WTC11 (cell line): ENCODE results near the gene SPAG9. TPM values are rescaled to one million over a fixed set of nuclear protein-coding genes. Genes with fewer than 3 reads are reported as not detected.

Experiments used
- ATAC-seq: fragments of 200-7000 bp; cut with Tn5 transposase; 2 replicates; pipeline ENCODE4 v1.10.0; 2021; ENCODE audit warnings: mild to moderate bottlenecking, moderate library complexity
- CTCF ChIA-PET: fragments of 300-600 bp; sonication (Branson Sonifier 250); formaldehyde crosslinking; loops from one replicate; lab custom pipeline; 2021; ENCODE audit warnings: antibody characterized with exemption; lab: Charles Lee
- POLR2A ChIA-PET: fragments of 350-600 bp; sonication (Branson Sonifier 250); formaldehyde crosslinking; loops from one replicate; lab custom pipeline; 2021; ENCODE audit warnings: antibody characterized with exemption; lab: Charles Lee
- DNase-seq: peaks from one replicate; pipeline ENCODE4 v3.0.0; 2021; ENCODE audit warnings: low spot score
- H3K27ac Mint-ChIP-seq: 2 replicates; pipeline ENCODE4 v1.8.0; 2021; ENCODE audit warnings: mixed read lengths
- H3K27me3 Mint-ChIP-seq: 2 replicates; pipeline ENCODE4 v1.8.0; 2021; ENCODE audit warnings: low read depth, mild to moderate bottlenecking, moderate library complexity, mixed read lengths
- H3K36me3 Mint-ChIP-seq: 2 replicates; pipeline ENCODE4 v1.8.0; 2021; ENCODE audit warnings: mixed read lengths
- H3K4me1 Mint-ChIP-seq: 2 replicates; pipeline ENCODE4 v1.8.0; 2022; ENCODE audit warnings: mixed read lengths
- H3K4me3 Mint-ChIP-seq: 2 replicates; pipeline ENCODE4 v1.8.0; 2021; ENCODE audit warnings: mild to moderate bottlenecking, moderate library complexity, mixed read lengths
- H3K9me3 Mint-ChIP-seq: 2 replicates; pipeline ENCODE4 v1.8.0; 2021; ENCODE audit warnings: mixed read lengths
- AFF4 ChIP-seq: sonication (generic); formaldehyde crosslinking; IDR thresholded peaks from 2 replicates; pipeline ENCODE4 v1.8.1; 2023; ENCODE audit warnings: mild to moderate bottlenecking, missing genetic modification reagents, borderline replicate concordance
- ARID4B ChIP-seq: sonication (generic); formaldehyde crosslinking; IDR thresholded peaks from 2 replicates; pipeline ENCODE4 v1.8.0; 2023; ENCODE audit warnings: missing genetic modification reagents, mild to moderate bottlenecking, borderline replicate concordance
- ATF3 ChIP-seq: sonication (generic); formaldehyde crosslinking; conservative IDR thresholded peaks from 2 replicates; pipeline ENCODE4 v1.8.1; 2022; ENCODE audit warnings: mild to moderate bottlenecking, missing genetic modification reagents
- CTCF ChIP-seq: fragments of 200-600 bp; IDR thresholded peaks from 2 replicates; pipeline ENCODE4 v1.8.0; 2022; ENCODE audit warnings: antibody characterized with exemption
- E2F5 ChIP-seq: sonication (generic); formaldehyde crosslinking; IDR thresholded peaks from 2 replicates; pipeline ENCODE4 v1.8.1; 2022; ENCODE audit warnings: mild to moderate bottlenecking, moderate library complexity, missing genetic modification reagents
- ESRRA ChIP-seq: sonication (generic); formaldehyde crosslinking; IDR thresholded peaks from 2 replicates; pipeline ENCODE4 v1.8.1; 2022; ENCODE audit warnings: mild to moderate bottlenecking, missing genetic modification reagents, borderline replicate concordance
- ETV6 ChIP-seq: sonication (generic); formaldehyde crosslinking; IDR thresholded peaks from 2 replicates; pipeline ENCODE4 v1.8.1; 2022; ENCODE audit warnings: mild to moderate bottlenecking, missing genetic modification reagents
- FOXK1 ChIP-seq: sonication (generic); formaldehyde crosslinking; IDR thresholded peaks from 2 replicates; pipeline ENCODE4 v1.8.0; 2022; ENCODE audit warnings: mild to moderate bottlenecking, moderate library complexity, missing genetic modification reagents
- FOXP1 ChIP-seq: sonication (generic); formaldehyde crosslinking; IDR thresholded peaks from 2 replicates; pipeline ENCODE4 v1.8.0; 2022; ENCODE audit warnings: missing genetic modification reagents, mild to moderate bottlenecking, moderate library complexity, borderline replicate concordance
- GRHL2 ChIP-seq: fragments of 250-450 bp; sonication (Bioruptor Pico); IDR thresholded peaks from 2 replicates; pipeline ENCODE4 v1.8.0; 2022; ENCODE audit warnings: mild to moderate bottlenecking, moderate library complexity; ENCODE audit not compliant: insufficient replicate concordance, severe bottlenecking
- IRF2 ChIP-seq: sonication (generic); formaldehyde crosslinking; IDR thresholded peaks from 2 replicates; pipeline ENCODE4 v1.8.0; 2022; ENCODE audit warnings: low read depth, missing genetic modification reagents, borderline replicate concordance
- MAX ChIP-seq: sonication (generic); formaldehyde crosslinking; IDR thresholded peaks from 2 replicates; pipeline ENCODE4 v1.8.0; 2022; ENCODE audit warnings: mild to moderate bottlenecking, missing genetic modification reagents
- NR1H2 ChIP-seq: sonication (generic); formaldehyde crosslinking; IDR thresholded peaks from 2 replicates; pipeline ENCODE4 v1.9.0; 2021; ENCODE audit warnings: mild to moderate bottlenecking, moderate library complexity, missing genetic modification reagents
- RELA ChIP-seq: sonication (generic); formaldehyde crosslinking; IDR thresholded peaks from 2 replicates; pipeline ENCODE4 v1.8.1; 2022; ENCODE audit warnings: missing genetic modification reagents, mild to moderate bottlenecking, borderline replicate concordance
- RORB ChIP-seq: fragments of 250-450 bp; sonication (Bioruptor Pico); IDR thresholded peaks from 2 replicates; pipeline ENCODE4 v1.9.0; 2021; ENCODE audit warnings: mild to moderate bottlenecking
- TEAD1 ChIP-seq: sonication (generic); formaldehyde crosslinking; IDR thresholded peaks from 2 replicates; pipeline ENCODE4 v1.8.0; 2022; ENCODE audit warnings: mild to moderate bottlenecking, missing genetic modification reagents
- USF1 ChIP-seq: sonication (generic); formaldehyde crosslinking; IDR thresholded peaks from 2 replicates; pipeline ENCODE4 v1.8.0; 2022; ENCODE audit warnings: mild to moderate bottlenecking, missing genetic modification reagents
- USF2 ChIP-seq: sonication (generic); formaldehyde crosslinking; IDR thresholded peaks from 2 replicates; pipeline ENCODE4 v1.8.1; 2023; ENCODE audit warnings: mild to moderate bottlenecking, missing genetic modification reagents, moderate library complexity
- ZNF396 ChIP-seq: fragments of 250-450 bp; sonication (Bioruptor Pico); IDR thresholded peaks from 2 replicates; pipeline ENCODE4 v1.8.0; 2021; ENCODE audit warnings: mild to moderate bottlenecking, moderate library complexity, borderline replicate concordance
- total RNA-seq: library from RNA; stranded (reverse); gene quantifications from 3 replicates; pipeline ENCODE4 v1.2.3, GENCODE V29; 2021

SPAG9 gene
- total RNA-seq, 1 experiment from 2014 or later: 51.9 TPM

- POLR2A ChIA-PET: interaction anchor here (1.0 to 2.2 kb wide), 5 partner anchors 31 to 255 kb away, joined by 4 to 11 read pairs (median 5); partner anchors contain the start of genes NME1, NME2 and TOB1
- H3K36me3 Mint-ChIP-seq: no peaks in the 10 kb centered on the region
- H3K4me1 Mint-ChIP-seq: peaks cover 27% of the 10 kb centered on the region
- no peaks in the 10 kb centered on the region for H3K9me3 Mint-ChIP-seq
- H3K27me3 Mint-ChIP-seq: no peaks in the 10 kb centered on the region
- ATAC-seq (peak; percentile 16), DNase-seq (peak; percentile 45)
- CTCF ChIA-PET: interaction anchor here (1.0 to 2.3 kb wide), 4 partner anchors 32 to 121 kb away, joined by 3 to 23 read pairs (median 4); partner anchors contain the start of genes NME1 and NME2
- H3K27ac Mint-ChIP-seq: peak overlapping the region; percentile 99
- H3K4me3 Mint-ChIP-seq: peak overlapping the region; percentile 96
- TF ChIP-seq GRHL2 (CRISPR knock-in tag): no peak
- TF ChIP-seq FOXK1 (CRISPR knock-in tag): peak; percentile 59; the same call in 1 of the 2 replicates
- no peak for TF ChIP-seq NR1H2 (CRISPR knock-in tag)
- TF ChIP-seq RELA (CRISPR knock-in tag): no peak
- peak; percentile 89 for TF ChIP-seq USF1 (CRISPR knock-in tag)
- peak; percentile 60; the same call in 1 of the 2 replicates for TF ChIP-seq ARID4B
- no peak for TF ChIP-seq ESRRA (CRISPR knock-in tag)
- TF ChIP-seq ETV6 (CRISPR knock-in tag): peak; percentile 34; the same call in 1 of the 2 replicates
- TF ChIP-seq CTCF: no peak
- TF ChIP-seq E2F5 (CRISPR knock-in tag): no peak
- TF ChIP-seq FOXP1 (CRISPR knock-in tag): no peak
- no peak for TF ChIP-seq RORB (CRISPR knock-in tag)
- no peak for TF ChIP-seq IRF2 (CRISPR knock-in tag)
- no peak for TF ChIP-seq ATF3
- peak; percentile 86 for TF ChIP-seq USF2 (CRISPR knock-in tag)
- TF ChIP-seq ZNF396 (CRISPR knock-in tag): no peak
- TF ChIP-seq AFF4 (CRISPR knock-in tag): no peak
- 0 out of 2 replicates have a peak, but pooled peaks have one; percentile 29 for TF ChIP-seq TEAD1
- TF ChIP-seq MAX: peak; percentile 49; the same call in 1 of the 2 replicates
Measured at GRCh38 chr17:51121620-51122472, 1.2 kb upstream of the SPAG9 start.
